Measurements from ENCODE around the gene TRAF3IP1.

DNA sequence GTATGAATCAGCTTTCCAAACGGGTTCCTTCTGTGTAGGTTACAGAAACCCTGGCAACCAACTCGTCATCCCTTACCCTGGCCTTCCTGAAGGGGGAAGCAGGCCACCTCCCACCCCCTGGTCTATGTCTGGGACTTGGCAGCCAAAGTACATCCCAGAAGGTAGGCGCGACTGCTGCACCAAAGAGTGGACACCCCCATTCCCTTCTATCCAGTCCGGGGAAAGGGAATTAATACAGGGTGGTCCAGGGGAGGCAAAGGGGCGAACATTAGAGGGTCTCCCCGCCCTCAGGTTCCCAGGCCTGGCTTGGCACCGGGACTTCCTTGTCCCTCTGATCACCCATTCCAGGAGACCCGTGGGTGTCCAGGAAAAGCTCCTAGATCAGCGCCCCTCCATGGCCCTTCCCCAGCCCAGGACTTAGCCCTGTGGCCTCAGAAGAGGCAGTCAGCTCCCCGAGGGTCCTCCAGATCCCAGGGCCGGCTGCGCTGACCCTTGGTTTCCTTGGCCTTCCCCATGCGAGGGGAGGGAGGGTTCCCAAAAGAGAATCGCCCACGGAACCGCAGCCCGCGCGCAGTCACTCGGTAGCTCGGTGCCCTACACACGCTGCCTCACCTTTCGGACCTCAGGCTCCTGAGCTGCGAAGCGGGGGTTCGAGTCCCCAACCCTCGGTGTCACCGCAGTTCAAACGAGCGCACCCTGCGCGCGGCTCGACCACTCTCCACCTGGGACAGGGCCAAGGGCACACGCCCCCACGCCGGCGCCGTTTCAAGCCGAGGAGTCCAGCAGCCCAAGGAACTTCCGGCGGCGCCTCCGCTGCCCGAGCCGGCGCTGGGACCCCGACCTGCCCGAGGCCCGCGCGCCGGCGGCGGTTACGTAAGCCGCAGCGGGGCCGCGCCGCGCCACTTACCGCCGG lies 32.3 kb upstream of the TRAF3IP1 start, which contains the start of gene PER2:
- no peak for TF ChIP-seq EZH2 (IDR thresholded peaks at IDR 0.05; ENCODE audit: borderline replicate concordance, insufficient read depth, low read depth, low read length, poor library complexity, severe bottlenecking)
- TF ChIP-seq, protein P1, sequence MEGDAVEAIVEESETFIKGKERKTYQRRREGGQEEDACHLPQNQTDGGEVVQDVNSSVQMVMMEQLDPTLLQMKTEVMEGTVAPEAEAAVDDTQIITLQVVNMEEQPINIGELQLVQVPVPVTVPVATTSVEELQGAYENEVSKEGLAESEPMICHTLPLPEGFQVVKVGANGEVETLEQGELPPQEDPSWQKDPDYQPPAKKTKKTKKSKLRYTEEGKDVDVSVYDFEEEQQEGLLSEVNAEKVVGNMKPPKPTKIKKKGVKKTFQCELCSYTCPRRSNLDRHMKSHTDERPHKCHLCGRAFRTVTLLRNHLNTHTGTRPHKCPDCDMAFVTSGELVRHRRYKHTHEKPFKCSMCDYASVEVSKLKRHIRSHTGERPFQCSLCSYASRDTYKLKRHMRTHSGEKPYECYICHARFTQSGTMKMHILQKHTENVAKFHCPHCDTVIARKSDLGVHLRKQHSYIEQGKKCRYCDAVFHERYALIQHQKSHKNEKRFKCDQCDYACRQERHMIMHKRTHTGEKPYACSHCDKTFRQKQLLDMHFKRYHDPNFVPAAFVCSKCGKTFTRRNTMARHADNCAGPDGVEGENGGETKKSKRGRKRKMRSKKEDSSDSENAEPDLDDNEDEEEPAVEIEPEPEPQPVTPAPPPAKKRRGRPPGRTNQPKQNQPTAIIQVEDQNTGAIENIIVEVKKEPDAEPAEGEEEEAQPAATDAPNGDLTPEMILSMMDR (IDR thresholded peaks at IDR 0.05), result no peak

All from B cell (primary cell).